Colonic mucosa (tissue), 4 donors: ENCODE data around the gene PHF21A. TPM values are rescaled to one million over a fixed set of nuclear protein-coding genes. Genes with fewer than 3 reads are reported as not detected.
"Not testable (repeated sequence)": the region's sequence is repeated elsewhere in the genome, so short reads cannot be mapped to it uniquely, and the experiment has no call there.

ENCODE experiments used
- DNase-seq: peaks from one replicate; pipeline ENCODE4 v3.0.0-alpha.2; 2020
- H3K27ac ChIP-seq: fragments of 200-600 bp; one replicate; pipeline ENCODE4 v1.8.0; 2021
- H3K27me3 ChIP-seq: fragments of 200-600 bp; one replicate; pipeline ENCODE4 v1.8.0; 2021
- H3K36me3 ChIP-seq: fragments of 200-600 bp; one replicate; pipeline ENCODE4 v1.8.0; 2021
- H3K4me1 ChIP-seq: fragments of 200-600 bp; one replicate; pipeline ENCODE4 v1.8.0; 2021; ENCODE audit warnings: mild to moderate bottlenecking
- H3K4me3 ChIP-seq: fragments of 200-600 bp; one replicate; pipeline ENCODE4 v1.8.0; 2021
- H3K9ac ChIP-seq, 2 donors: one replicate each; pipeline ENCODE4 v1.7.0; 2013; ENCODE audit warnings: control low read depth in 2 of 2, low read depth in 2 of 2, low read length in 2 of 2
- H3K9me3 ChIP-seq: fragments of 200-600 bp; one replicate; pipeline ENCODE4 v1.8.0; 2021
- CTCF ChIP-seq: fragments of 200-600 bp; IDR thresholded peaks from one replicate; pipeline ENCODE4 v1.8.0; 2022; ENCODE audit warnings: antibody characterized with exemption, mild to moderate bottlenecking
- intact Hi-C: fragments of 100-400 bp; cut with DNase I; formaldehyde crosslinking; loops from one replicate; pipeline ENCODE4 v1.14.1; 2022
- total RNA-seq, 2 donors: library from RNA; stranded (reverse); fragmentation: NEBNext Ultra II Directional in 1 of 2; extraction: Animal tissue kit (Norgen Biotek cat#: 25700) in 1 of 2; gene quantifications; one replicate each; pipeline ENCODE4 v1.2.1, GENCODE V29; 2021
- donor health status: healthy.
- donor health status: DM: no; HTN: no; CAD: no.
- donor health status: DM: no; HTN: no; CAD: no.

Gene PHF21A
- total RNA-seq, 2 donors from 2014 or later: 17.0 to 19.1 TPM

- no peak overlapping the region for H3K9ac ChIP-seq
- no peaks in the 10 kb centered on the region for H3K36me3 ChIP-seq
- intact Hi-C loops: no loop called here
- TF ChIP-seq CTCF: no peak
- H3K4me1 ChIP-seq: no peaks in the 10 kb centered on the region
- H3K27ac ChIP-seq: no peak overlapping the region
- DNase-seq: no peak
- H3K9me3 ChIP-seq: no peaks in the 10 kb centered on the region
- H3K27me3 ChIP-seq: no peaks in the 10 kb centered on the region
- no peak overlapping the region for H3K4me3 ChIP-seq
Observed at GRCh38 chr11:45985212-45985611, 136.0 kb downstream of the PHF21A start.

GRCh38 chr11:45984192-45984591 lies 137.1 kb downstream of the PHF21A start:
- DNase-seq: no peak
- Histone ChIP-seq H3K9ac (no peak overlapping the region), H3K27me3 (no peaks in the 10 kb centered on the region), H3K27ac (no peak overlapping the region), H3K4me3 (no peak overlapping the region), H3K36me3 (no peaks in the 10 kb centered on the region), H3K4me1 (no peaks in the 10 kb centered on the region), H3K9me3 (no peaks in the 10 kb centered on the region)
- intact Hi-C loops: no loop called here
- no peak for TF ChIP-seq CTCF

- TF ChIP-seq CTCF: no peak
- intact Hi-C loops: no loop called here
- H3K9me3 ChIP-seq: no peaks in the 10 kb centered on the region
- H3K27ac ChIP-seq: no peak overlapping the region
- H3K36me3 ChIP-seq: no peaks in the 10 kb centered on the region
- no peaks in the 10 kb centered on the region for H3K4me1 ChIP-seq
- no peak overlapping the region for H3K9ac ChIP-seq
- H3K4me3 ChIP-seq: no peak overlapping the region
- H3K27me3 ChIP-seq: no peaks in the 10 kb centered on the region
- no peak for DNase-seq
Observed at GRCh38 chr11:45983471-45983845, 137.8 kb downstream of the PHF21A start.

GRCh38 chr11:45982656-45983470 lies 138.4 kb downstream of the PHF21A start:
- Histone ChIP-seq H3K27ac (no peak overlapping the region), H3K4me1 (no peaks in the 10 kb centered on the region), H3K9ac (no peak overlapping the region), H3K9me3 (no peaks in the 10 kb centered on the region), H3K36me3 (no peaks in the 10 kb centered on the region), H3K4me3 (no peak overlapping the region), H3K27me3 (no peaks in the 10 kb centered on the region)
- intact Hi-C loops: no loop called here
- DNase-seq: no peak
- TF ChIP-seq CTCF: no peak

- DNase-seq, H3K36me3 ChIP-seq, H3K27me3 ChIP-seq, H3K4me1 ChIP-seq, H3K4me3 ChIP-seq, H3K9me3 ChIP-seq, intact Hi-C loops, H3K9ac ChIP-seq, H3K27ac ChIP-seq: not testable (repeated sequence)
Observed at GRCh38 chr11:45981826-45982225, 139.4 kb downstream of the PHF21A start.

GRCh38 chr11:45974806-45975205 lies 146.4 kb downstream of the PHF21A start:
- H3K9ac ChIP-seq: no peak overlapping the region
- no peak for DNase-seq
- intact Hi-C loops: no loop called here
- H3K27ac ChIP-seq: no peak overlapping the region
- H3K9me3 ChIP-seq: no peaks in the 10 kb centered on the region
- no peaks in the 10 kb centered on the region for H3K4me1 ChIP-seq
- H3K27me3 ChIP-seq: no peaks in the 10 kb centered on the region
- H3K4me3 ChIP-seq: no peak overlapping the region
- no peaks in the 10 kb centered on the region for H3K36me3 ChIP-seq
- no peak for TF ChIP-seq CTCF
